K562 (cell line): ENCODE measurements around the gene HDAC5. TPM values are rescaled to one million over a fixed set of nuclear protein-coding genes. Genes with fewer than 3 reads are reported as not detected.

Experiments
- CHD1 ChIP-seq: fragments of 200-600 bp; sonication (generic); IDR thresholded peaks from one replicate; pipeline ENCODE4 v1.6.1; 2012; ENCODE audit warnings: mild to moderate bottlenecking, moderate library complexity, low read length, inconsistent platforms
- CTBP1 ChIP-seq: fragments of 450-650 bp; IDR thresholded peaks from 2 replicates; pipeline ENCODE4 v1.6.1; 2016; ENCODE audit warnings: borderline replicate concordance
- HLTF ChIP-seq: fragments of 450-650 bp; IDR thresholded peaks from 2 replicates; pipeline ENCODE4 v1.6.1; 2016
- LEF1 ChIP-seq: fragments of 450-650 bp; IDR thresholded peaks from 2 replicates; pipeline ENCODE4 v1.6.1; 2016; ENCODE audit warnings: mild to moderate bottlenecking
- MEF2D ChIP-seq: conservative IDR thresholded peaks from 2 replicates; pipeline ENCODE4 v1.6.1; 2016; ENCODE audit warnings: low read depth, missing genetic modification characterization, missing compliant biosample characterization
- NBN ChIP-seq: fragments of 450-650 bp; IDR thresholded peaks from 2 replicates; pipeline ENCODE4 v1.6.1; 2016; ENCODE audit warnings: low read depth, mild to moderate bottlenecking
- NEUROD1 ChIP-seq: fragments of 150-350 bp; IDR thresholded peaks from 2 replicates; pipeline ENCODE4 v1.6.1; 2014; ENCODE audit warnings: borderline replicate concordance, low read length, low read depth; ENCODE audit not compliant: partially characterized antibody
- PHF8 ChIP-seq: fragments of 200-600 bp; sonication (generic); IDR thresholded peaks from 2 replicates; pipeline ENCODE4 v1.6.1; 2012; ENCODE audit warnings: mixed run types, mild to moderate bottlenecking, inconsistent platforms, low read length, moderate library complexity, borderline replicate concordance
- POLR2AphosphoS5 ChIP-seq: IDR thresholded peaks from 2 replicates; pipeline ENCODE4 v1.6.1; 2011; ENCODE audit warnings: mild to moderate bottlenecking, low read depth, low read length, moderate library complexity; ENCODE audit not compliant: control insufficient read depth, insufficient read depth
- SAP30 ChIP-seq: fragments of 200-600 bp; sonication (generic); IDR thresholded peaks from 2 replicates; pipeline ENCODE4 v1.6.1; 2012; ENCODE audit warnings: borderline replicate concordance, low read depth, mild to moderate bottlenecking, moderate library complexity, low read length, control low read depth, inconsistent platforms; ENCODE audit not compliant: insufficient read depth, poor library complexity, severe bottlenecking
- SMARCA4 ChIP-seq: fragments of 450-650 bp; IDR thresholded peaks from 2 replicates; pipeline ENCODE4 v1.6.1; 2016
- TEAD1 ChIP-seq, 2 experiments: fragments of 450-650 bp in 1 of 2; sonication (generic) in 1 of 2; formaldehyde crosslinking; IDR thresholded peaks; 2 replicates each; pipeline versions ENCODE4 v1.4.0 to v1.8.0; 2020 to 2022; ENCODE audit warnings: mild to moderate bottlenecking in 2 of 2, missing genetic modification reagents in 1 of 2
- ZFP91 ChIP-seq: sonication (generic); formaldehyde crosslinking; IDR thresholded peaks from 2 replicates; pipeline ENCODE4 v1.8.0; 2022; ENCODE audit warnings: mild to moderate bottlenecking, missing genetic modification reagents
- ZNF707 ChIP-seq: fragments of 250-450 bp; sonication (Bioruptor Pico); conservative IDR thresholded peaks from 2 replicates; pipeline ENCODE4 v1.8.0; 2022; ENCODE audit warnings: inconsistent platforms, mild to moderate bottlenecking, moderate library complexity
- ZNF780A ChIP-seq: fragments of 250-450 bp; sonication (Bioruptor Pico); IDR thresholded peaks from 2 replicates; pipeline ENCODE4 v1.5.0; 2021; ENCODE audit warnings: mild to moderate bottlenecking
- polyA plus RNA-seq, 8 experiments: library from polyadenylated mRNA; depleted of rRNA in 4 of 8; stranded (reverse) in 5 of 8; unstranded in 3 of 8; fragments of >200 nt; fragmentation: Nextera tagmentation in 2 of 8; fragmentation: Illumina TruSeq in 1 of 8; extraction: Ambion mirVana in 2 of 8; extraction: Trizol in 1 of 8; gene quantifications; 2 replicates each; pipeline versions ENCODE4 v1.2.1 to v1.2.3, GENCODE V29; 2011 to 2014; ENCODE audit warnings: inconsistent platforms in 1 of 8, missing spikeins in 1 of 8
- total RNA-seq, 7 experiments: library from RNA; depleted of rRNA in 6 of 7; stranded (reverse); fragments of >200 nt in 6 of 7; fragmentation: Illumina TruSeq in 2 of 7; extraction: Trizol in 2 of 7; gene quantifications; 2 replicates each; pipeline versions ENCODE4 v1.2.1 to v1.2.3, GENCODE V29; 2011 to 2021; ENCODE audit warnings: low replicate concordance in 1 of 7
- TF ChIP-seq, protein P1 (sequence below): fragments of 450-650 bp; IDR thresholded peaks from 2 replicates; pipeline ENCODE4 v1.6.1; 2016; ENCODE audit warnings: missing biosample characterization, missing genetic modification characterization
- TF ChIP-seq, protein P2 (sequence below): sonication (generic); formaldehyde crosslinking; IDR thresholded peaks from 2 replicates; pipeline ENCODE4 v1.5.0; 2020; ENCODE audit warnings: missing genetic modification reagents
- TF ChIP-seq, protein P3 (sequence below), 2 experiments: fragments of 450-650 bp; IDR thresholded peaks; 2 replicates each; pipeline ENCODE4 v1.6.1; 2018; ENCODE audit warnings: mild to moderate bottlenecking in 2 of 2, low read depth in 1 of 2; ENCODE audit not compliant: partially characterized antibody in 2 of 2

HDAC5 gene
- total and polyA plus RNA-seq, 9 of the 15 experiments (the other 6 are each of a cell fraction or from before 2014, with no cell fraction given): 0.45 to 26.2 (median 16.4) TPM

DNA sequence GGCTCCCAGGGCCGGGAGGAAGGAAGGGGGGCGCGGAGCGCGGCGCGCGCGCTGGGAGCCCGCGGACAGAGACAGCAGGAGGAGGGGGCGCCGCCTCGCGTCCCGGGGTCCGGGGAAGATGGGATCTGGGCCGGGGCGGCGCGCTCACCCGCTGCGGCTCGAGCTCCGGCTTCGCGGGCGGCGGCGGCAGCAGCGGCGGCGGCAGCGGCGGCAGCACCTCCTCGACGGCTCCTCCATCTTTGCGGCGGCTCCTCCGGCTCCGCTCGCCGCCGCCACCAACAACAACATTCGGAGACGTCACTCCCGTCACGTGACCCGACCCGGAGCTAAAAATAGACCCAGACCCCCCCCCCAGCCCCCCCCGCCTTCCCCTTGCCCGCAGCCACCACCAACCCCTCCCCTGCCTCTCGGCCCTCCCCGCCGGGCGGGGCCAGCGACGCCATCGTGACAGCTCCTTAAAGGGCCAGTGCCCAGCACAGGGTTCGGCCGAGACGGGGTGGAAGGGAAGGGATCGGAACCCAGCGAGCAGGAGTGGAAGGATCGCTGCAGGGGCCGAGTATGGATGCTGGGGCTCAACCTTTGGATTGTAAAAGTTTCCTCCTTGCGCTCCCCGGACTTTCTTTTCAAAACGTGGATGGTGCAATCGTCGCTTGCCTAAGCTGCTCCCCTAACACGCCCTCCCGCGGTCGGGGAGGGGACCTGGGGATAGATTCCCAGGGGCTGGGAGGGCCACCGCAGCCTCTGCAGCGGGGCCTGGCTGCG lies at the start of gene HDAC5 (continued):
- TF ChIP-seq, protein P1, sequence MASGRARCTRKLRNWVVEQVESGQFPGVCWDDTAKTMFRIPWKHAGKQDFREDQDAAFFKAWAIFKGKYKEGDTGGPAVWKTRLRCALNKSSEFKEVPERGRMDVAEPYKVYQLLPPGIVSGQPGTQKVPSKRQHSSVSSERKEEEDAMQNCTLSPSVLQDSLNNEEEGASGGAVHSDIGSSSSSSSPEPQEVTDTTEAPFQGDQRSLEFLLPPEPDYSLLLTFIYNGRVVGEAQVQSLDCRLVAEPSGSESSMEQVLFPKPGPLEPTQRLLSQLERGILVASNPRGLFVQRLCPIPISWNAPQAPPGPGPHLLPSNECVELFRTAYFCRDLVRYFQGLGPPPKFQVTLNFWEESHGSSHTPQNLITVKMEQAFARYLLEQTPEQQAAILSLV (tag): peak; percentile 81
- TF ChIP-seq ZNF707 (CRISPR knock-in tag): no peak
- TF ChIP-seq NBN: 0 out of 2 replicates have a peak, but pooled peaks have one; percentile 62
- peak; percentile 53 for TF ChIP-seq CHD1
- TF ChIP-seq NEUROD1: peak; percentile 72
- TF ChIP-seq POLR2AphosphoS5: peak; percentile 41; the same call in 1 of the 2 replicates
- peak; percentile 62; the same call in 1 of the 2 replicates for TF ChIP-seq PHF8
- peak; percentile 59; the same call in 1 of the 2 replicates for TF ChIP-seq HLTF
- TF ChIP-seq SMARCA4: peak; percentile 84
- peak; percentile 61 for TF ChIP-seq CTBP1
- 0 out of 2 replicates have a peak, but pooled peaks have one; percentile 42 for TF ChIP-seq LEF1
- peak in 1 of 2 experiments; percentile 82; a peak in 2 of 4 replicates for TF ChIP-seq TEAD1 (CRISPR knock-in tag; IDR thresholded peaks at IDR 0.05)
- TF ChIP-seq ZNF780A (CRISPR knock-in tag): no peak
- TF ChIP-seq SAP30: no peak
- TF ChIP-seq ZFP91 (CRISPR knock-in tag): peak; percentile 99
- TF ChIP-seq, protein P2, sequence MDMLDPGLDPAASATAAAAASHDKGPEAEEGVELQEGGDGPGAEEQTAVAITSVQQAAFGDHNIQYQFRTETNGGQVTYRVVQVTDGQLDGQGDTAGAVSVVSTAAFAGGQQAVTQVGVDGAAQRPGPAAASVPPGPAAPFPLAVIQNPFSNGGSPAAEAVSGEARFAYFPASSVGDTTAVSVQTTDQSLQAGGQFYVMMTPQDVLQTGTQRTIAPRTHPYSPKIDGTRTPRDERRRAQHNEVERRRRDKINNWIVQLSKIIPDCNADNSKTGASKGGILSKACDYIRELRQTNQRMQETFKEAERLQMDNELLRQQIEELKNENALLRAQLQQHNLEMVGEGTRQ: peak; percentile 87
- TF ChIP-seq, protein P3, sequence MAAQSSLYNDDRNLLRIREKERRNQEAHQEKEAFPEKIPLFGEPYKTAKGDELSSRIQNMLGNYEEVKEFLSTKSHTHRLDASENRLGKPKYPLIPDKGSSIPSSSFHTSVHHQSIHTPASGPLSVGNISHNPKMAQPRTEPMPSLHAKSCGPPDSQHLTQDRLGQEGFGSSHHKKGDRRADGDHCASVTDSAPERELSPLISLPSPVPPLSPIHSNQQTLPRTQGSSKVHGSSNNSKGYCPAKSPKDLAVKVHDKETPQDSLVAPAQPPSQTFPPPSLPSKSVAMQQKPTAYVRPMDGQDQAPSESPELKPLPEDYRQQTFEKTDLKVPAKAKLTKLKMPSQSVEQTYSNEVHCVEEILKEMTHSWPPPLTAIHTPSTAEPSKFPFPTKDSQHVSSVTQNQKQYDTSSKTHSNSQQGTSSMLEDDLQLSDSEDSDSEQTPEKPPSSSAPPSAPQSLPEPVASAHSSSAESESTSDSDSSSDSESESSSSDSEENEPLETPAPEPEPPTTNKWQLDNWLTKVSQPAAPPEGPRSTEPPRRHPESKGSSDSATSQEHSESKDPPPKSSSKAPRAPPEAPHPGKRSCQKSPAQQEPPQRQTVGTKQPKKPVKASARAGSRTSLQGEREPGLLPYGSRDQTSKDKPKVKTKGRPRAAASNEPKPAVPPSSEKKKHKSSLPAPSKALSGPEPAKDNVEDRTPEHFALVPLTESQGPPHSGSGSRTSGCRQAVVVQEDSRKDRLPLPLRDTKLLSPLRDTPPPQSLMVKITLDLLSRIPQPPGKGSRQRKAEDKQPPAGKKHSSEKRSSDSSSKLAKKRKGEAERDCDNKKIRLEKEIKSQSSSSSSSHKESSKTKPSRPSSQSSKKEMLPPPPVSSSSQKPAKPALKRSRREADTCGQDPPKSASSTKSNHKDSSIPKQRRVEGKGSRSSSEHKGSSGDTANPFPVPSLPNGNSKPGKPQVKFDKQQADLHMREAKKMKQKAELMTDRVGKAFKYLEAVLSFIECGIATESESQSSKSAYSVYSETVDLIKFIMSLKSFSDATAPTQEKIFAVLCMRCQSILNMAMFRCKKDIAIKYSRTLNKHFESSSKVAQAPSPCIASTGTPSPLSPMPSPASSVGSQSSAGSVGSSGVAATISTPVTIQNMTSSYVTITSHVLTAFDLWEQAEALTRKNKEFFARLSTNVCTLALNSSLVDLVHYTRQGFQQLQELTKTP (IDR thresholded peaks at IDR 0.05; ENCODE audit: low read depth in 1 of 2, partially characterized antibody in 2 of 2): peak in 1 of 2 experiments; percentile 36
- TF ChIP-seq MEF2D (tag): peak; percentile 91
